Activated gamma-delta T cell treated with Interleukin-2 at 50 U/mL for 16 hours (primary cell): ENCODE measurements around the gene LAMA2.
A peak's percentile ranks its signal among the peaks of the same experiment; 100 is the strongest.

Experiments used
- DNase-seq: peaks from one replicate; pipeline ENCODE4 v3.0.0-alpha.2; 2020

The LAMA2 gene

DNA sequence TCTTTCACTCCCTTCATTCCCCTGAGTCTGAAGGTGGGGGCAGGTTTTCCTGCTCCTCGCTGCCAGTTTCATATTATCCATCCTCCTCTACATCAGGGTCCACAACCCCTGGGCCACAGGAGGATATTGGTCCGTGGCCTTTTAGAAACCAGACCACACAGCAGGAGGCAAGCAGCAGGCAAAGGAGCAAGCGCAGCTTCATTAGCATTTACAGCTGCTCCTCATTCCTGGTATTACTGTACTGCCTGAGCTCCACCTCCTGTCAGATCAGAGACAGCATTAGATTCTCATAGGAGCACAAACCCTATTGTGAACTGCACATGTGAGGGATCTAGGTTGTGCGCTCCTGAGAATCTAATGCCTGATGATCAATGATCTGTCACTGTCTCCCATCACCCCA, 446.7 kb downstream of the LAMA2 start:
- no peak for DNase-seq

DNA sequence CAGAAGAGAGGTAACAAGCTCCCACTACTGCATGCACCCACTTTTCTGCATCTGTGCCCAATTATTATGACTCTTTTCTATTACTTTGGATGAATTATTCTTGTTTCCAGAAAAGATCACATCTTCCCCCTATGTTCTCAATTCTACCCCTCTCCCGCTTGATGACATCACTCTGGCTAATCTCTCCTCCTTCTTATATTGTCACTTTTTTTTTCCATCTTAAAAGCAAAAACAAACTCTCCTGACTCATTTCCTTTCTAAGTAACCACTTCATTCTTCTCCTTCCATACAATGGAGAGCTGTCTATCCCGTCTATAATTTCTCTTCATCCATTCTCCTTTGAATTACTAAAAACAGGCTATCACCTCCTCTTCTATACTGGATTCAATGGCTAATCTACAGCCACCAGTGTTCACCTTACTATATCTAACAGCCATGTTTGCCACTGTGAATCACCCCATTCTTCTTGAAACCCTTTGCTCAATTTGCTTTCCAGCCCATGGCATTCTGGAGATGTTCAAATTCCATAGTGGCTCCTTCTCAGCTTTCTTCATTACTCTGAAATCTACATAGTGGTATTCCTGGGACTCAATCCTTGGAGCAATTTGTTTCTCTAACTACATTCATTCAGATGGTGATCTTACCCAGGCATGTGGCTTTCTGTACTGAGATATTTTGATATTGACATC, 448.7 kb downstream of the LAMA2 start:
- no peak for DNase-seq

DNA sequence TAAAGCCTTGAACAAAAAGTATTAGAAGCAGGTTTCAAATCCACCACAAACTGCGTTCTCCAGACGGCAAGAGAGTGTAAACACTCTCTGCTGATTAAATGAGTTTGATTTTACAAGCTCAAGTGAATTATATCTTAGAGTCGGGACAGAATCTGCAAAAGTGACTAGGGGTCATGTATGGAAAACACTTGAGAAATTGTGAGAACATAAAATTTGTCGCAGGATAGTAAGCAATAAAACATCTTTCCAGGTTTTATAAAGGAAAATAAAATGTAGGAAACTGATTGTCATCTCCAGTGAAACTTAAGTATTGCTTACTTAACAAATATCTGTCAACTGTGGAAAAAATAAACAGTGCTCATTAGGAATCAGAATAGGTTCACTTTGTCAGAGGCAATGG, 452.9 kb downstream of the LAMA2 start:
- no peak for DNase-seq

DNA sequence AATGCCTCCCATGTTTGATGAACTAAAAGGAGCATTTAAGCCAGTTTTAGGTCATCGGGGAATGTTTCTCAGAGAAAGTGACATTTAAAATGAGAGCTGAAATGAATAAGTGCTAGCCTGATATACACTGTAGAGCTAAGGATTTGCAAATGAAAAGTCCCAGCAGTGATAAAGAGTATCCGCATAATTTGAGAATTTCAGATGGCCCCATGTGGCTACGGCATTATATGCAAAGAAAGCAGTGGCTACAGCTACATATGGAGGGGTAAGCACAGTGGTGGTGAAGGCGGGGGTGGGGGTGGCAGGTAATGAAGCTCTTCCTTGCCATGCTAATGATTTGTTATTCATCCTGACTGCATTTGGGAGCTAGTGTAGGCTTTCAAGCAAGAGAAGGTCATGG, 455.7 kb downstream of the LAMA2 start:
- DNase-seq, result no peak

DNA sequence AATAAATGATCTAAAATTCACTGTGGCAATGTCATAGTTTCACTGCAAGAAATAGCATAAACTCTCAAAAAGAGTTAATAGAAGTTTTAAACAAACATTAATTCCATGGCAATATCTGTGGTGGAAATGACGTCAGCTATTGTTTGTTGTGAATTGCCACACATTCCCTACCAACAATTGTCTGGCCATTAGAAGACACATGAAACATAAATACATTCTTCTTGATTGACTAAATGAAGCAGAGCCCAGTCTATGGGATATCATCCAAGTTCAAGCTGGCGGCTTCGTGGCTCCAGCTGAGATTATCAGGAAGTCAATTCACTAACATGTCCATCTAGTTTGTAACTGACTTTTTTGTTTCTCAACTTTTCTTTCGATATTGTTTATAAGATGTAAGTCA, 458.0 kb downstream of the LAMA2 start:
- DNase-seq, result no peak

DNA sequence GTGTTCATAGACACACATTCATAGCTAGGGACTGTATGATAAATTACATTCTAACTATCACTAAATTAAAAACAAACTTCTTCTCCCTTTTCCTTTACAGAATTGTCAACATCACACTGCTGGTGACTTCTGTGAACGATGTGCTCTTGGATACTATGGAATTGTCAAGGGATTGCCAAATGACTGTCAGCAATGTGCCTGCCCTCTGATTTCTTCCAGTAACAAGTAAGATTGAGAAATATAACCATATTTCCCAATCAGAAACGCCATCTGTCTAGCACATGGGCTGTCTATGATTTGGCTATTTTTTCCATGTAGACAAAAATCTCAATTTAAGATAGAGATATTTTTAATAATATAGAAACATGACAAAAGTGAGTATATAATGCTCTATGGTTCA, 459.3 kb downstream of the LAMA2 start:
- no peak for DNase-seq

DNA sequence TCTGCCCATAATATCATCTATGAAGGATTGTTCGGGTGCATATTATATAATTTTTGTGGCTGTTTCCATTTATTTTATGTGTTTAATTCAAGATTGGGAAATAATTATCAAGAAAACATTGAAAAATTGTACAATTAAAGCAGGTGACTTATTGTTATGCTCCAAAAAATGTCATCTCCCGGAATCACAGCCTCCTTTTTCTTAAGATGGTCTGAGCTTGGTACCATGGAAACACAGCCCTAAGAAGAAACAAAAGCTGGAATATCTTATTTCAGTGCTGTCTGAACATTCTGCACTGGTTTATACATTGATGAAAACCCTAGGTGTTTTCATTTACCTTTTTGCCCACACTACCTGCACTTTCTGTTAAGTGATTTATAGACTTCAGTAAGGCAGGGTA, 459.9 kb downstream of the LAMA2 start:
- no peak for DNase-seq

DNA sequence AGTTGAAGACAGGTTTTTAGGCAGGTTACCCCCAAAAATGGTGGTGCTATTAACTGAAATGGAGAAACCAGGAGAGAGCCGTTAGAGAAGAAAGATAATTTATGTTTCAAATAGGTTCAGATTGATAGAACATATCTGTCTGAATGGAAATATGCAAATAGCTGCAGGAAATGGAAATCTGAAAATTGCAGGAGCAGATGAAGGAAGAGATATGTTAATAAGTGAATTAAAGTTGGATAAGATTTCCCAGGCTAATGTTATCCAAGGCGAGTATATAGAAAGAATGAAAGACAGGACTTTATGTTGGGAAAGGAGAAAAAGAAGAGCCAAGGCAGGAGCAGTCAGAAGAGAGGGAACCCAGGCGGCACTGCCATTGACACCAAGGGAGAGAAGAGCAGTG, 461.4 kb downstream of the LAMA2 start:
- no peak for DNase-seq

DNA sequence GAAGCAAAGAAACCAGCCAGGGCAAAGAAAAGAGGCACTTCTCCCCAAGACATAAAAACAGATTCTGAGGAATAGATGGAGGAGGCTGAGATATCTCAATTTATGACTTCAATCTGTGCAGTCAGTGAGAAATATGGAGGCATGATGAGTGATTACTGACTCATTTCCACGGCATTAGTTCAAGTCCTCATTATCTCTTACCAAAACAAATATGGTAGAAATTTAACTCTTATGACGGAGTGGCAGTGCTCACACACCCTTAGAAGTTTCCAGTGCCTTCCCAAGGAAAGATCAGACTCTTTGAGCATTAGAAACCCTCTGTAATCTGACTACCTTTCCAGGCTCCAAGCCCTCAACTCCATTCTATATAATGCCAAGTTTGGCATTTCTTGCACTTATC, 463.0 kb downstream of the LAMA2 start:
- DNase-seq, result no peak

DNA sequence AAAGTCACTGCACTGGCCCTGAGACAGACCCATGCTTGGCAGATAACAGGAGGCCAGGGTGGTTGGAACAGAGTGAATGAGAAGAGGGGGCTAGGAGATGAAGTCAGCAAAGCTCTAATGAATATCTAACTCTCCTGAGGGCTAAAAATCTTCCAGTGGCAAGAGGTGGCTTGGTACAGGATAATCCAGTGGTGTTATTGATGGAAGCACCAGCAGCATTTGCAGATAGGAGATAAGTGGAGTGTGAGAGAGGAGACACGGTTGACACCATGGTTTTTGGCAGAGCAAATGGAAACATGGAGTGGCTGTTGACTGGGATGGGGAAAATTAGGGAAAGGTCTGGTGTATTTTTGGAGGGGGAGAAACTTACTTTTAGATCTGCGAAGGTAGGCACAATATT, 464.0 kb downstream of the LAMA2 start:
- DNase-seq, result no peak

DNA sequence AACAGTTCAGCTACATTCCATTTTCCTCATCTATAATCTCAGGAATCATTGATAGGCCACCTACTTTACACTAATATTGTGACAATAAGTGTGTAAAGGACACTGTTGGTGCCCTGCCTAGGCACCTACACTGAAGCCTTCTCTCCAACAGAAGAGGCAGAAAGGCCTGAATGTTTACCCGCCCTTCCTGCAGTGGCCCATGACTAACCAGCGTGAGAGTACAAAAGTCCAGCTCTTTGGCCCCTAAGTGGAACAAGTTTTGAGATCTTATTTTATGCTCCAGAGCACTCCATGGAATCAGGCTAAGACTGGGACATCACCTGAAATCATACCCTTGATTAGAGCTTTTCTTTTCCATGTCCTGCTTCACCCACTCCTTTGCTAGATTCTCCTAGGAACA, 467.3 kb downstream of the LAMA2 start:
- DNase-seq, result no peak

DNA sequence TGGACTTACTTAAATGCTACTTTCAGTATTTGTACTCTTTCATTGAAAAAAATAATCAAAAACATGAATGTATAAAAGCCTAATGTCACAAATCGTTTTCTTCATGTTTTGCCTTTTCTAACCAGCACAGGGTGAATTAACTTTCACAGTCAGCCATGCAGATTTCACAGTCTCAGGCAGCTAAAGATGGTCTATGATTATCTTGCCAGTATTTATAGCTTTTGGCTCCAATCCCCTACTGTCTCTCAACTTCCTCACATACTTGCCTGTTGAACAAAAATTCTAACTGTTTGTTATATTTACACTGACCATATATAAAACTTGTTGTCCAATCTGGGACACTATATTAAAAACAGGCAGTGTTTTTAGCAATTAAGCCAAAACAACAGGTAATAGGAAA, 468.9 kb downstream of the LAMA2 start:
- no peak for DNase-seq

DNA sequence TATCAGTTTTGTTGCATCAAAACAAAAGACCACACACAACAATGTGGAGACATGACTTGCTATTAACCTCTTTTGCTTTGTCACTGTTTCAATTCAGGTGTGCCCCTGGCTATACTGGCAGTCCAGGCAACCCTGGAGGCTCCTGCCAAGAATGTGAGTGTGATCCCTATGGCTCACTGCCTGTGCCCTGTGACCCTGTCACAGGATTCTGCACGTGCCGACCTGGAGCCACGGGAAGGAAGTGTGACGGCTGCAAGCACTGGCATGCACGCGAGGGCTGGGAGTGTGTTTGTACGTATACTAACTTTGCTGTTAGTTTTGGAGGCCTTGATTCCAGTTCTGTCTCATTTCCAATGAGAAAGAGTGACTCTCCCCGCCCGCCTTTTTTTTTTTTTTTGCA, 470.1 kb downstream of the LAMA2 start:
- DNase-seq, result no peak

DNA sequence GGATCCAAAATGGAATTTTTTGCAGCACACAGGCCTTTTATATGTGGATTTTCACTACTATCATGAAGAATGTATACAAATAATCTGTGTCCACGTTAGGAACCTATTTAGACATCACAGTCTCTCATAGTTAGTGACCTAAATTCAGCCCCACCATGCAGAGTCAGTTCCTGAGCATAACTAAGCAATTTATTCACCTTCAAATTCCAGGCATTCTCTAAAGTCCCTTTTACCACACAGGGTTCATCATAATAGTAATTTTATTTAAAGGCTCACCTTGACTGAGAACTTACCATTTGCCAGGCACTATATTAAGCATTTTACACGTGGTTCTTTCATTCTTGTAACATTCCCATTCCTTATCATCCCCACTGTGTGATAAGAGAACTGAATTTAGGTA, 473.2 kb downstream of the LAMA2 start:
- no peak for DNase-seq

DNA sequence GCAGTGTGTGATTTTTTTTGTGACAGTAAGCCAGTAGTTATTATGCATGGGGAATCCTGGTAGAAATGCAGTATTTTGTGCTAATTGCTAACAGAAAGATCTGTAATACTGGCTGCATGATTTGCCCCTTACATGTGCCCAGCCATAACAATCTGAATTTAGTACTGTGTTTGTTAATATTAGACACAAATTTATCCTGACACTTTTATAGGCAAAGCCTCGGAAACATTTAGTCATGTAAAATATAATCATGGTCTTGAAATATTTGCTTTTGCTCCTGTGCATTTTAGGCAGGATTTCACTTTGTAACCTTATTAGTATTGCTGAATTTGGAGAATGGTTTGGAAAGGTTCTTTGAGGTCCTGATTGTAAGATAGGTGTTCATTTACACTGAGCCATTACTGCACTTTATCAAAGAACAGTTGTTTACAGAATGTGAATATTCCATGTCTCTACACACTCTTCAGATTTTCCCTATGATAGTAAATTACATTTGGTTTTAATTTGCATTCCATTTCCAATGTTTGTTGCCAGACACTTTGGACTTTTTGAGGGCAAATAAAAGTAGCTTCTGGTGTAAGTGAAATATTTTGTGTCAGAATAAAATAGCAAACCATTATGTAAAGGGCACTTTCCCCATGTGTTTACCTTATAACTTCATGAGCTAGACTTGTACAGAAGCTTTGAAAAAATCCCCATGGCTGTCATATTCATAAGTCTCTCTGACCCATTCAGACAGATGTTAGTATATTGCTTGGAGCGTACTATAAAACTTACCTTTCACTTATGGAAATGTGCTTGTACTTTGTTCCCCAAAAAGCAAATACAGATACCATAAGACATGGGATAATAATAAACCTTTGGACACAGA, 477.1 kb downstream of the LAMA2 start:
- no peak for DNase-seq

DNA sequence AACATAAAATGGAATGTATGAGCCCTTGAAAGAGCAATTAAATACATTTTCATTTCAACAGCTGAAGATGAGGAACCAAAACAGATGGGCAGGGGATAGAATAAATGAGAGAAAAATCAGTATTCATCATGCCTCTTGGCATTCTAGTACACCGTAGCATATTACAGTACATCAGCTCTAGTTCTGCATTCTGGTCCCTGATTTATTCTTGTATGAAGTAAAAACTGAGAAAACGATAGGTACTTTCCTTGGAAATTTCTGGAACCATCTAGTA, 477.7 kb downstream of the LAMA2 start:
- DNase-seq, result no peak

DNA sequence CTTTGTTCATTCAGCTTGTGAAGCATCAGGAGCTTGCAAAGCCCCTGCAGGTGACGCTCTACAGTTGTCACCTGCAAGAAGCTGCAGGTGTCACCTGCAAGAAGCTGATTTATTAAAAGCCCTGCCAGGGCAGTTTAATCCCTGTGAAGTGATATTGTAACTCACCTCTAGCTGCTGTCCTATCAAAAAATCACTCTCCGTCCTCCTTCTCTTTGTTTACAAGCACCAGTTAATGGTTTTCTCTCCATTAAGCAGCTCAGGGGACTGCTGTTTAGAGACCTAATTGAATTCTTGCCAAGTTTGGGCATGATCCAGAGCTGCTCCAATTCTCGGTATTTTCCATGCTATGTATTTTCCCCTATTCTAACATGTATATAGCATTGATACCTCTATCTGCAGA, 481.1 kb downstream of the LAMA2 start:
- no peak for DNase-seq

DNA sequence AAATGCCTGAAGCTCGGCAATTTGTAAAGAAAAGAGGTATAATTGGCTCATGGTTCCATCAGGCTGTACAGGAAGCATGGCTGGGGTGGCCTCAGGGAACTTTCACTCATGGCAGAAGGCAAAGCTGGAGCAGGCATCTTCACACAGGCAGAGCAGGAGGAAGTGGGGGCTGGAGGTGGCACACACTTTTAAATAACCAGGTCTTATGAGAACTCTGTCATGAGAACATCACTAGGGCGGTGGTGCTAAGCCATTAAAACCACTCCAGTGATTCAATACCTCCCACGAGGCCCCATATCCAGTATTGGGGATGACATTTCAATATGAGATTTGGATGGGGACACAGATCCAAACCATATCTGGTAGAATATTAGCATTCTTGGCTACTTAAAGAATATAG, 481.8 kb downstream of the LAMA2 start:
- no peak for DNase-seq

DNA sequence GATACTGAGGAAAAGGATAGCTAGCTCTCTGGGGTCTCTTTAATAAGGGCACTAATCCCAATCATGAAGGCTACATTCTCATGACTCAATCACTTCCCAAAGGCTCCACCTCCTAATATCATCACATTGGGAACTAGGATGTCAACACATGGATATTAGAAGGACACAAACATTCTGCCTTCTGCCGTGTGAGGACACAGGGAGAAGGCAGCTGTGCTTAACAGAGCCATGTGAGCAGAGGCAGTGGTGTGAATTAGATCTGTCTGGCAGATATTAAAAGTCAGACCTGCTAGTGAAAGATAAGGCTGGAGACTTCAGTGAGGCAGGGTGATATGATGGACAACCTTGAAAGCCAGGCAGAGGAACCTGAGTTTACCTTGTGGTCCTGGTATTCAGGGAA, 485.1 kb downstream of the LAMA2 start:
- no peak for DNase-seq

DNA sequence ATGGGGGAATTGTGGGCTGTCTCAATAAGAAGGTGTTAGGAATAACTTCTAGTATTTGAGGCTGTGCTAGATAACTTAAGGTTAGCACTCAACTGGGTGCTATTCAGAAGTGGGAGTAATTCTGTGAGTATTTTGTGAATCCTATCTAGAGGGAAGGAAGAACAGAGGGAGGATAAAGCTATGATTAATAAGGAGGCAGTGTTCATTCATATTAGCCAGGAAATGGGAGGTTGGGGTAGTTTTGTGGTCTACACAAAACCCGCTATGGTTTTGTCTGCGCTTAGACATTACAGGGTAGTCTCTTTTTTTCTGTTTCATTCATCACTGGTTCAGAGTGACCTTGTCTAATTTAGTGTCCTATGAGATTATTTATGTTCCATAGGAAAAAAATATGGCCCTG, 486.0 kb downstream of the LAMA2 start:
- no peak for DNase-seq

DNA sequence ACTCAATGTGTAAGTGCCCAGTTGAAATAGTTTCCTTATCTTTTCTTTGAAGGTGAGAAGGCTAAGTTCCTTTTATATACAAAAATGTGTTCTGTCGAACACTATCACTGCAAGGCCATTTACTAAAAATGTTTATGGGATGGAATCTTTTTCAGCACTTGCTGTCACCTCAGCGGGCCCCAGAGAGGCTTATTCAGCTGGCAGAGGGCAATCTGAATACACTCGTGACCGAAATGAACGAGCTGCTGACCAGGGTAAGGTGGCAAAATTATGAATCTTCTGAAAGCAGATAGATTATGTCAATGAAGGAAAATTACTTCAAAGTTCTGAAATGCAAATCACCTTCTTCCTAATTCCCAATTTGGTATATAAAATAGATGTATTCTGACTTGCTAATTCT, 486.8 kb downstream of the LAMA2 start:
- DNase-seq, result no peak

DNA sequence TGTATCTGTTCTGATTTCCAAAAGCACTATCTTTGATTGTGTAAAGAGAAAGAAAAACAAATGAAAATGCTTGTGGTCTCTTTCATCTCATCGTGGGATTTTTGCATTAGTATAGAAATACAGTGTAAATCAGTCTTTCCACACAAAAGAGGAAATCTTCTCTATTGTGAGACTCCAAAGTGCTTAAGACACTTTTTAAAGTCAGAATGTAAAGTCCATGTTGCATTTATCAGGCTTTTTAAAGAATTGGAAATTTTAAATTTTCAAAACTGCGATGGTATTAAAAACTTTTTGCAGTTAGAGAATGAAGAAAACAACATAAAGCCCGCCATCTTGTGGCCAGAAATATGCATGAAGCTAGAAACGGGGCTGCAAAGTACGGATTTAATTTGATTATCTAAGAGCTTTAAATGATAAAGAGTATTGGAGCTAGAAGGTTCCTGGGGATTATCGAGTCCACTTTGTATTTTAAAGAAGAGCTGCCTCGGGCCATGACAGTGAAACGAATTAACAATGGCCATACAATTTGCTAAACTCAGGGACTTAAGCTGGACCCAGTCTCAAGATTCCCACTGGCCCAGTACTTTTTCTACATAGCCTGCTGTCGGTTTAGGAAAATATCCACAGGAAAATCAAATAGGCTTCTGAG, 487.5 kb downstream of the LAMA2 start:
- DNase-seq, result peak; percentile 26

DNA sequence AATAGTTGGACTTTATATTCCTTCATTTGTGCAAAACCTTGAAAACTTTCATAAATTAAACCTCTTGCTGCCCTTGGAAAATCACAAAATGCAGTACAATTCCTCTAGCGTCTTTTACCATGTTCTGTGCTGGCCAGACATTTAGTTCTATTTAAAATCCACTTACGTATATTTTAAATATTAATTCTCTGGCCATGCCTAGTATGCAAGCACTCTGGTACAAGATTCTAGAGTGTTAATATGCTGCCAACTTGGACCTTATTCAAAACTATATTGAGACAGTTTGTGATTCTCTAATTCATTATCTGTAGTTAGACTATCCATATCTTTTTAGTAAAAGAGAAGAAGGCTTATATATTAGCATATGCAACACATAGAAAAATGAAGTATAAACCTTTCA, 498.9 kb downstream of the LAMA2 start:
- DNase-seq, result no peak

DNA sequence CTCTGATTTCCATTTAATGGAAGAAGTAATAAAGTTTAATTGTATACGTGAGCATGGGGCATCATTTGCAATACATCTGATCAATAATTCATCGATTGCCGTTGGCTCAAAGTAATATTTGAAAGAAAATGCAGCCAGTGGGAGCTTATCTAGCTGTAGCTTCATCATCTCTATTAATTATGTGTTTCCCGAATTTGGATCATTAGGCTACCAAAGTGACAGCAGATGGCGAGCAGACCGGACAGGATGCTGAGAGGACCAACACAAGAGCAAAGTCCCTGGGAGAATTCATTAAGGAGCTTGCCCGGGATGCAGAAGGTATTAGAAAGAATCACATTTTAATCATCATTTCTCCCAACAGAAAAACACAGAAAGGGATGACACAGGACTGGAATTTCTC, 500.0 kb downstream of the LAMA2 start:
- DNase-seq, result no peak

DNA sequence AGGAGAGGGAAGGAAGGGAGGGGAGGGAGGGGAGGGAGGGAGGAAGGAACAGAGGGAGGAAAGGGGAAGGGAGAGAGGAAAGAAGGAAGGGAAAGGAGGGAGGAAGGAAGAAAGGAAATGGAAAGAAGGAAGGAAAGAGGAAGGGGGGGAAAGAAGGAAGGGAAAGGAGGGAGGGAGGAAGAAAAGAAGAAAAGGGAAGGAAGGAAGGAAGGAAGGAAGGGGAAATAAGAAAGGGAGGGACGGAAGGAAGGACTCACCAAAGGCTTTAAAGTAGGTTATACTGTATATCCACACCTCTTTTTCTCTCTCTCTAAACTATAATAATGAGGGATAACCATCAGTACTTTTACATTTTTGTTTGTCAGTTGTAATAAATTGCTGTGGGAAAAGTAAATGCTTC, 502.2 kb downstream of the LAMA2 start:
- DNase-seq, result no peak
